Breast epithelium (tissue), 4 donors: ENCODE measurements around the gene ARPP21. TPM values are rescaled to one million over a fixed set of nuclear protein-coding genes. Genes with fewer than 3 reads are reported as not detected.
"Not testable (repeated sequence)": the region's sequence is repeated elsewhere in the genome, so short reads cannot be mapped to it uniquely, and the experiment has no call there.

ENCODE experiments used
- DNase-seq, 2 donors: peaks; one replicate each; pipeline ENCODE4 v3.0.0-alpha.2; 2019; ENCODE audit warnings: low spot score in 2 of 2
- H3K27ac ChIP-seq, 2 donors: fragments of 200-600 bp; sonication (generic) in 1 of 2; one replicate each; pipeline ENCODE4 v1.5.1; 2016 to 2019; ENCODE audit warnings: mild to moderate bottlenecking in 1 of 2
- H3K27me3 ChIP-seq, 2 donors: fragments of 200-600 bp; sonication (generic) in 1 of 2; one replicate each; pipeline versions ENCODE4 v1.5.1 to v1.6.0; 2017 to 2019; ENCODE audit warnings: control low read depth in 1 of 2, mild to moderate bottlenecking in 1 of 2
- H3K36me3 ChIP-seq: fragments of 200-600 bp; one replicate; pipeline ENCODE4 v1.5.1; 2019
- H3K4me1 ChIP-seq, 2 donors: fragments of 200-600 bp; sonication (generic); one replicate each; pipeline ENCODE4 v1.5.1; 2016 to 2019; ENCODE audit warnings: control low read depth in 1 of 2
- H3K4me3 ChIP-seq, 3 donors: fragments of 200-600 bp; sonication (generic); 1 replicate in 2 of 3; 2 replicates in 1 of 3; pipeline ENCODE4 v1.5.1; 2016 to 2019; ENCODE audit warnings: mild to moderate bottlenecking in 3 of 3, moderate library complexity in 2 of 3
- H3K9me3 ChIP-seq, 2 donors: fragments of 200-600 bp; sonication (generic) in 1 of 2; one replicate each; pipeline ENCODE4 v1.5.1; 2016 to 2019; ENCODE audit warnings: control low read depth in 1 of 2
- POLR2A ChIP-seq: fragments of 450-650 bp; IDR thresholded peaks from one replicate; pipeline ENCODE4 v1.6.1; 2016; ENCODE audit warnings: antibody characterized with exemption, mild to moderate bottlenecking, moderate library complexity
- POLR2AphosphoS5 ChIP-seq, 3 donors: sonication (generic); formaldehyde crosslinking; IDR thresholded peaks; one replicate each; pipeline ENCODE4 v1.6.1; 2017; ENCODE audit warnings: antibody characterized with exemption in 3 of 3
- intact Hi-C: fragments of 100-400 bp; cut with DNase I; formaldehyde crosslinking; loops from one replicate; pipeline ENCODE4 v1.15.1; 2023; ENCODE audit warnings: low total_unique reads
- total RNA-seq, 3 donors: library from RNA; depleted of rRNA; stranded (reverse); fragments of >200 nt; gene quantifications; one replicate each; pipeline ENCODE4 v1.1.0, GENCODE V29; 2016
- TF ChIP-seq, protein P1 (sequence below), 3 donors: fragments of 450-650 bp; IDR thresholded peaks; one replicate each; pipeline ENCODE4 v1.5.1; 2016 to 2017; ENCODE audit warnings: antibody characterized with exemption in 3 of 3, mild to moderate bottlenecking in 3 of 3, moderate library complexity in 3 of 3

The ARPP21 gene
- total RNA-seq, 3 donors from 2014 or later = 0.16 TPM; not detected in 2

- intact Hi-C loops = no loop called here
- H3K4me3 ChIP-seq = no peak overlapping the region
- no peaks in the 10 kb centered on the region for H3K9me3 ChIP-seq
- H3K36me3 ChIP-seq = no peaks in the 10 kb centered on the region
- no peaks in the 10 kb centered on the region for H3K4me1 ChIP-seq
- H3K27me3 ChIP-seq = no peaks in the 10 kb centered on the region
- DNase-seq = no peak
- TF ChIP-seq, protein P1, sequence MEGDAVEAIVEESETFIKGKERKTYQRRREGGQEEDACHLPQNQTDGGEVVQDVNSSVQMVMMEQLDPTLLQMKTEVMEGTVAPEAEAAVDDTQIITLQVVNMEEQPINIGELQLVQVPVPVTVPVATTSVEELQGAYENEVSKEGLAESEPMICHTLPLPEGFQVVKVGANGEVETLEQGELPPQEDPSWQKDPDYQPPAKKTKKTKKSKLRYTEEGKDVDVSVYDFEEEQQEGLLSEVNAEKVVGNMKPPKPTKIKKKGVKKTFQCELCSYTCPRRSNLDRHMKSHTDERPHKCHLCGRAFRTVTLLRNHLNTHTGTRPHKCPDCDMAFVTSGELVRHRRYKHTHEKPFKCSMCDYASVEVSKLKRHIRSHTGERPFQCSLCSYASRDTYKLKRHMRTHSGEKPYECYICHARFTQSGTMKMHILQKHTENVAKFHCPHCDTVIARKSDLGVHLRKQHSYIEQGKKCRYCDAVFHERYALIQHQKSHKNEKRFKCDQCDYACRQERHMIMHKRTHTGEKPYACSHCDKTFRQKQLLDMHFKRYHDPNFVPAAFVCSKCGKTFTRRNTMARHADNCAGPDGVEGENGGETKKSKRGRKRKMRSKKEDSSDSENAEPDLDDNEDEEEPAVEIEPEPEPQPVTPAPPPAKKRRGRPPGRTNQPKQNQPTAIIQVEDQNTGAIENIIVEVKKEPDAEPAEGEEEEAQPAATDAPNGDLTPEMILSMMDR (IDR thresholded peaks at IDR 0.05) = no peak
- no peak for TF ChIP-seq POLR2A
- TF ChIP-seq POLR2AphosphoS5 (IDR thresholded peaks at IDR 0.05) = no peak
- no peak overlapping the region for H3K27ac ChIP-seq
These were observed 149.9 kb downstream of the ARPP21 start for GRCh38 chr3:35789042-35789831.

DNA sequence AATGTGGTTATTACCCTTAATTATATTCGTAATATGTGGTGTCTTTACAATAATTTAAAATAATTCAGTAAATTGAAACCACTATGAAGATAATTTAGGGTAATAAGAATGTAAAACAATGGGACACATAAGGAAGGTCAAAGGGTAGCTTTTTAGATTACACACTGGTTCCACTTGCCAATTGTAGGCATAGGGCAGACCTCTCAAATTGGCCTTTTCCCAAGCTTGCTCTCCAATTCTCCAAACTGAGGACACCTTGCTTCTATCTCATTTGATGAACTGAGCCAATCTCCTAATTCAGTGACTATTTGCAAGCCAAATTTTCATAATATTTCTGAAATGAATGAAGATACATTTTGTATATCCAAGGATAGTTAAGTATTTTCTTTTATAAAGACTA lies 151.4 kb downstream of the ARPP21 start:
- Histone ChIP-seq H3K27ac (no peak overlapping the region), H3K4me3 (no peak overlapping the region), H3K27me3 (no peaks in the 10 kb centered on the region), H3K9me3 (no peaks in the 10 kb centered on the region), H3K36me3 (no peaks in the 10 kb centered on the region), H3K4me1 (no peaks in the 10 kb centered on the region)
- TF ChIP-seq POLR2A (no peak), POLR2AphosphoS5 (IDR thresholded peaks at IDR 0.05) (no peak)
- TF ChIP-seq, protein P1 (IDR thresholded peaks at IDR 0.05) = no peak
- no peak for DNase-seq
- intact Hi-C loops = no loop called here

DNA sequence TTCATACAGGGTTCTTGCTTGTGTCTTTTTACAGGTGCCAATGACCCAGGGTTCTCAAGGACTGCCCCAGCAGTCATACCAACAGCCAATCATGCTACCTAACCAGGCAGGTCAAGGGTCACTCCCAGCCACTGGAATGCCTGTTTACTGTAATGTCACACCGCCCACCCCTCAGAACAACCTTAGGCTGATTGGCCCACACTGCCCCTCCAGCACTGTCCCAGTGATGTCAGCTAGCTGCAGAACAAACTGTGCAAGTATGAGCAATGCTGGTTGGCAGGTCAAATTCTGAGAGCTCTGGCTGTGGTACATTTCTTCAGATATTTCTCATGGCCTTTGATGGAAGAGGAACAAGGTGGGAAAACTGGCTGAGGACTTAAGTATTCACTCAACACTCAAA lies 154.3 kb downstream of the ARPP21 start:
- TF ChIP-seq, protein P1 (IDR thresholded peaks at IDR 0.05) = no peak
- TF ChIP-seq POLR2A (no peak), POLR2AphosphoS5 (IDR thresholded peaks at IDR 0.05) (no peak)
- Histone ChIP-seq H3K27me3 (no peaks in the 10 kb centered on the region), H3K36me3 (no peaks in the 10 kb centered on the region), H3K27ac (no peak overlapping the region), H3K4me1 (no peaks in the 10 kb centered on the region), H3K4me3 (no peak overlapping the region), H3K9me3 (no peaks in the 10 kb centered on the region)
- intact Hi-C loops = no loop called here
- DNase-seq = no peak

GRCh38 chr3:35800960-35801459 lies 161.7 kb downstream of the ARPP21 start:
- H3K27ac ChIP-seq = no peak overlapping the region
- TF ChIP-seq, protein P1 (IDR thresholded peaks at IDR 0.05) = no peak
- TF ChIP-seq POLR2AphosphoS5 (IDR thresholded peaks at IDR 0.05) (no peak), POLR2A (no peak)
- H3K27me3 ChIP-seq = no peaks in the 10 kb centered on the region
- H3K9me3 ChIP-seq = no peaks in the 10 kb centered on the region
- no peak for DNase-seq
- H3K4me1 ChIP-seq = no peaks in the 10 kb centered on the region
- no peaks in the 10 kb centered on the region for H3K36me3 ChIP-seq
- H3K4me3 ChIP-seq = no peak overlapping the region
- intact Hi-C loops = no loop called here

DNA sequence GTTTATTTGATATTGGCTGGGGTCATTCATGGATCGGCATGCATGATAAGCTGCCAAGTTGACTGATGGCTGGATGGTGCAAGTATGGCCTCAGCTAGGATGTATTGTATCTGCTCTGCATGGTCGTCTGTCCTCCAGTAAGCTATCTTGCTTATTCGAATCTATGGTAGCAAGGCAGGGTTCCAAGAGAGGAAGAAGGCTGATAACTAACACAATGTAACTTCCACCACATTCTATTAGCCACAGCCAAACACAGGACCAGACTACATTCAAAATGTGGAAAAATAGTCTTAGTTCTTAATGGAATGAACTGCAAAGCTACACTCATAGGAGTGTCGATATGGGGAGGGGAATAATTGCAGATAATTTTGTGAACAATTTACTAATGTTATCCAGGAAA lies 175.2 kb downstream of the ARPP21 start:
- no peak overlapping the region for H3K4me3 ChIP-seq
- H3K27ac ChIP-seq = no peak overlapping the region
- DNase-seq = no peak
- TF ChIP-seq, protein P1 (IDR thresholded peaks at IDR 0.05) = no peak
- TF ChIP-seq POLR2A = no peak
- H3K36me3 ChIP-seq = no peaks in the 10 kb centered on the region
- no peaks in the 10 kb centered on the region for H3K27me3 ChIP-seq
- no peaks in the 10 kb centered on the region for H3K4me1 ChIP-seq
- intact Hi-C loops = no loop called here
- H3K9me3 ChIP-seq = no peaks in the 10 kb centered on the region

- DNase-seq, H3K27me3 ChIP-seq, H3K4me3 ChIP-seq, H3K9me3 ChIP-seq, H3K4me1 ChIP-seq, intact Hi-C loops, H3K36me3 ChIP-seq, H3K27ac ChIP-seq: not testable (repeated sequence)
These were observed 176.5 kb downstream of the ARPP21 start for GRCh38 chr3:35815796-35816195.
